ENCODE results near the gene EHMT1.

The EHMT1 gene

DNA sequence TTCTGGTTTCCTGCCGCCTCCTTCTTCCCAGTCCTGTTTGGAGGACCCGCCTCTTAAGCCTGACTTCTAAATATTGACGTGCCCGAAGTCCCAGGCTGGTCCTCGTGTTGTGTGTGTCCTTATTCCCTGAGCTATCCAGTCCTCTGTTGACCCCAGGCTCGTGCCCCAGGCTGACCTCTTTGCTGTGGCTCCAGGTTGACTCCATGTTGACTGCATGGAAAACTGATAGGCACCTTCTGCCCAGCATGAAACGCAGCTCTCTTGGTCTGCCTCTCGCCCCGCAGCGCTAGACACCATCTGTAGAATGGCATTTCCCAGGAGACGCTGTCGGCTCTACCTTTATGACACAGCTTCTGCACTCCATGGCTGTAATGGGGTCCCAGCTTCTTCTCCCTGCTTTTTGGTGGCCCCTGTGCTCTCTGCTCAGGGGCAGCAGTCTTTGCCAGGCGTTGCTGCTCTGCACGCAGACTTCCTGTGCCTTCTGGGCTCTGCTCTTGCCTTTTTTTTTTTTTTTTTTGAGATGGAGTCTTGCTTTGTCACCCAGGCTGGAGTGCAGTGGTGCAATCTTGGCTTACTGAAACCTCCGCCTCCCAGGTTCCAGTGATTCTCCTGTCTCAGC, 28.4 kb downstream of the EHMT1 start:
- DNase-seq (ENCODE audit: low read depth): no peak

- DNase-seq (ENCODE audit: low read depth): no peak
These were observed 29.6 kb downstream of the EHMT1 start for GRCh38 chr9:137648396-137648795.

DNA sequence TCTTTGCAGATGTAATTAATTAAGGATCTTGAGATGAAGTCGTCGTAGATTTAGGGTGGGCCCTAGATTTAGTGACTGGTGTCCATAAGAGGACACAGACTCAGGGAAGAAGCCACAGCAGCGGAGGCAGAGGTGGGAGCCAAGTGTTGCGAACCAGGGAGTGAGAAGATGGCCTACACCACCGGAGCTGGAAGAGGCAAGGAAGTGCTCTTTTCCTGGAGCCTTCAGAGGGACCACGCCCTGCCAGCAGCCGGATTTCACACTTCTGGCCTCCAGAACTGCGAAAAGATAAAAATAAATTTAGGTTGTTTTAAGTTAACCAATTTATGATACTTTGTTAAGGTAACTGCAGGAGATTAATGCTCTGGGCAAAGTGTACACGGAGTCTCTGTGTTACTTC, 30.7 kb downstream of the EHMT1 start:
- no peak for DNase-seq (ENCODE audit: low read depth)

- DNase-seq (ENCODE audit: low read depth): no peak
These were observed 31.5 kb downstream of the EHMT1 start for GRCh38 chr9:137650259-137650658.

DNA sequence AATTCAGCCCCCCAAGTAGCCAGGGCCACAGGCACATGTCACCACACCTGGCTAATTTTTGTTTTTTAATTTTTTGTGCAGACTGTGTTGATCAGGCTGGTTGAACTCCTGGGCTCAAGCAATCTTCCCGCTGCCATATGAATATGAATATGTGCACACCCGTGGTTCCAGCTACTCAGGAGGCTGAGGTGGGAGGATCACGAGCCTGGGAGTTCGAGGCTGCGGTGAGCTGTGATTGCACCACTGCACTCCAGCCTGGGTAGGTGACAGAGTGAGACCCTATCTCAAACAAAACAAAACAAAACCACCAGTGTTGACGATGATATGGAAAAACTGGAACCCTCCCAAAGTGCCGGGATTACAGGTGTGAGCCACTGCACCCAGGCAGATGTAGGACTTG, 32.0 kb downstream of the EHMT1 start:
- no peak for DNase-seq (ENCODE audit: low read depth)

GRCh38 chr9:137656416-137656815, 37.6 kb downstream of the EHMT1 start:
- DNase-seq (ENCODE audit: low read depth): no peak

DNA sequence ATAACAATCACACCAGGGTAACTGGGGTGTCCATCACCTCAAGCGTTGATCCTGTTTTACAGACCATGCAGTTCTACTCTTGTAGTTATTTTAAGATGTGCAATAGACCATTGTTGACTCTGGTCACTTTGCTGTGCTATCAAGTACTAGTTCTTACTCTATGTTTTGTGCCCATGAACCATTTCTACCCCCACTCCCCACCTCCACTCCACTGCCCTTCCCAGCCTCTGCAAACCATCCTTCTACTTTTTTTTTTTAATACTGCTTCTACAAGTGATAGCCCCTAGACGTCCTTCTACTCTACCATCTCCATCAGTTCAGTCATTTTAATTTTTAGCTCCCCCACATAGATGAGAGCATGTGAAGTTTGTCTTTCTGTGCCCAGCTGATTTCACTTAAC, 38.8 kb downstream of the EHMT1 start:
- DNase-seq (ENCODE audit: low read depth): no peak

GRCh38 chr9:137658781-137659180, 40.0 kb downstream of the EHMT1 start:
- DNase-seq (ENCODE audit: low read depth): no peak

DNA sequence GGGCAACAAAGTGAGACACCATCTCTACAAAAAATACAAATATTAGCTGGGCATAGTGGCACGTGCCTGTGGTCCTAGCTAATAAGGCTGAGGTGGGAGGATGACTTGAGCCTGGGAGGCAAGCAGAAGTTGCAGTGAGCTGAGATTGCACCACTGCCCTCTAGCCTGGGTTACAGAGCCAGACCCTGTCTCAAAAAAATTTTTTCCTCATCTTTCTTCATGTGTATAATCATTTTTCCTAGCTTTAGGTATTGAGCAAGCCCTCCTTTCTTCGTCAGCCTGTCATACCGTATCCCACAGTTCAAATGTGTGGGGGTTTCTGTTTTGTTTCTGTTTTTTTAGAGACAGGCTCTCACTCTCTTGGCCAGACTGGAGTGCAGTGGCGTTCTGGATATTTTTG, 41.3 kb downstream of the EHMT1 start:
- DNase-seq (ENCODE audit: low read depth): no peak

- DNase-seq (ENCODE audit: low read depth): no peak
These were observed 44.8 kb downstream of the EHMT1 start for GRCh38 chr9:137663584-137663983.

DNA sequence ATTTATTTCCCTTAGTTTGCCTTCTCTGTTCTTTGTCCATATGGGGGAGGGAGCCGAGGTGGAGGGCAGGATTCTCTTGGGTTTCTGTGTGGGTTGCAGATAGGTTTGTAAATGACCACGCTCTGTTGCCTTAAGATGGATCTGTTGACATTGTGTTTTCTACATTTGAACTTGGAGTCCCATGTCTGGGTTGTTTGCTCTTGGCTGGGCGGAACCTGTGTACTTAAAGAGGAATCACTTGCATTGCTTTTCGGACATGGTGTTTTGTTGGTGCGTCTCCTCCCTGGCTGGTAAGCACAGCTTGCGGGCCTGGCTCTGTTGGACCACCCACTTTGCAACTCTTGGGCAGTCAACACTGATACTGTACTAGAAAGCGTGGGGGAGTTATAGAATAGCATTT, 45.9 kb downstream of the EHMT1 start:
- DNase-seq (ENCODE audit: low read depth): no peak

DNA sequence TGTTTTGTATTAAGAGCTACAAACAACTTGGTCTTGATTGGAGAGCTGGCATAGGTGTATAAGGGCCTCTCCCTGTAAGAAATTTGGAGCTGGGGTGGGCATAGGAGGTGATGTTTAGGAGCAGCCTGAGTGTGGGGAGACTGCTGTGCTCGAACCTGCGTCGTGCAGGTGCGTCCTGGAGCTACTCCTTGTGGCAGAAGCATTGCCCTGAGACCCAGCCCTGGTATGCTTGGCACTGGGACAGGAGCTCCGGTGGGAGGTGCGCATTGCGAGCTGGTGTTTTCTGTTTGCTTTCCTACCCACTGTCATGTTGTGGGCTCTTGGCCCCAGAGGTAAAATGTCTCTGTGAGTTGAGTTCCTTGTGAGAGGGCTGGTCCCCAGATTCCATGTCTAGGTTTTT, 46.4 kb downstream of the EHMT1 start:
- no peak for DNase-seq (ENCODE audit: low read depth)

DNA sequence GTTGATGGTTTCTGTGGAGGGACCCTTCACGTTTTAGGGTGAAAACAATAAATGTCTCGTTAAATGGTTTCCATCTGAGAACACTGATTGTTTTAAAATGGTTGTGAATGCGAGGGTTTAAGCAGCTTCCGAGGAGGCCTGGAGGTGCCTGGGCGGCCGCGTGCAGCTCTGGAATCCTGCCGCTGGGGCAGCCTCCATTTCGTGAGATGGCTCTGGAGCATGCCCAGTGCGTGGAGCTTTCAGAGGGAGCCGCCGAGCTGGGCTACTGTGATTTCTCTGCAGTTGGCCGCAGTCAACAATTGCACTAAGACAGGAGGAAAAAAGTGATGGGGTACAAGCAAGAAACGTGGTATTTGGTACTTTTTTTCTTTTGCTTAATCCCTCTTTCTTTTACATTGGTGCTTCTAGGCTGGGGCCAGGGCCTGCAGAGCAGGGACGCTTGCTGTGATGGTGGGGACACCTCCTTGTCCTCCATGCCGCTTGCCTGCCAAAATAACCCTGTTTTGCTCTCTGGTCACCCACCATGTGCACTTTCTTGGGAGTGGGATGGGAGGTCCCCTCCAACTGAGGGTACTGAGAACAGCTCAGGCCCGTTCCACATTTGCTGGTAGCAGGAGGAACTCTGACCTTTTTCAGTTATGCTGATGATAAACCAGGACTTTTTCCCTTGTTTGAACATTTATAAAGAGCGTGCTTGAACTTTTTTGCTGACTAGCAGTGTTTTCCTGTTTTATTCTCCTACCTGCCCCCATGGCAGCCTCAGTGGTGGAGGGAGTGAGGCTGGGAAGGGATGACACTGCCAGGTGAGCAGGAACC, 47.1 kb downstream of the EHMT1 start:
- DNase-seq (ENCODE audit: low read depth): no peak

- DNase-seq (ENCODE audit: low read depth): no peak
These were observed 47.7 kb downstream of the EHMT1 start for GRCh38 chr9:137666513-137666822.

DNA sequence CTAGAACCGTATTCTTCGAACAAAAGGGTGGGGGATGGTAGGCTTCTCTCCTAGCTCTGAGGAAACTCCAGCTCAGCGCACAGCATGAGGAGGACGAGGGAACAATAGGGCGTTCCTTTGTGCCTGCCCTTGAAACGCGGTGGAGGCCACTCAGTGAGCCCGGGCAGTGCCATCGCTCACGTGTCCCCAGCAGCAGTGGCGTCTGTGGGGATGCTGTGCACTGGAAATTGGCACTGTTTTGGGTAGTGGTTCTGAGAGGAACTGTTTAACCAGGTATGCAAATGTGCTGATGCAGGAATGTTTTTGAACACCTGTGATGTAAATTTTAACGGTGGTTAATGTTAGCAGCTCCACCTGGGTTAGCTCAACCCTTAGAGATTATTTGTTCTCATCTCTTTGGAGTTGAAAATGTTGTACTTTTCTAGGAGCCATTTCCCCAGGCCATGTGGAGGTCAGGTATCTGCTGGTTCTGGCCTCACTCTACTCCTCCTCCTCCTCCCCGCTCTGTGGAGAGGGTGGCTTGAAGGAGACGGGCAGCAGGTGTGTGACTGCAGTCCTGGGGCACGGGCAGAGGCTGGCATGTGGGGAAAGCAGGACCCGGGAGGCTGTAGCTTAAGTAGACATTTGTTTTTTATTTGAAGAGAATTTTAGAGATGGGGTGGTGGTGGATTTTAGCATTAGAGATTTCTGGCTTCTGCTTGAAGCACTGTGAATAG, 48.3 kb downstream of the EHMT1 start:
- no peak for DNase-seq (ENCODE audit: low read depth)

DNA sequence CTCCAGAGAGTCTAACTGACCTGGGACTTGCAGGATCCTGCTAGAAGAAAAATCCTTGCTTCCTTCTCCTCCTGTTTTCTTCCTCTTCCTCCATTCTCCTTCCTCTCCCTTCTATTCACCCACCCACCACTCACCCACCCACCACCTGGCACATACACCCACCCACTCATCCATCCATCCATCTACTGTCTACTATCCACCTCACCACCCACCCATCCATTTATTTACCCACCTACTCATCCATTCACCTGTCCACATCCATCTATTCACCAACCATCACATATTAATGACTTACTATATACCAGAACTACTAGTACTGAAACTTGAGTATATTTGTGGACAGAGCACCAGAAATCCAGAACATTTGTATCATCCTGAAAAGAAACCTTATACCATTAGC, 49.4 kb downstream of the EHMT1 start:
- no peak for DNase-seq (ENCODE audit: low read depth)

DNA sequence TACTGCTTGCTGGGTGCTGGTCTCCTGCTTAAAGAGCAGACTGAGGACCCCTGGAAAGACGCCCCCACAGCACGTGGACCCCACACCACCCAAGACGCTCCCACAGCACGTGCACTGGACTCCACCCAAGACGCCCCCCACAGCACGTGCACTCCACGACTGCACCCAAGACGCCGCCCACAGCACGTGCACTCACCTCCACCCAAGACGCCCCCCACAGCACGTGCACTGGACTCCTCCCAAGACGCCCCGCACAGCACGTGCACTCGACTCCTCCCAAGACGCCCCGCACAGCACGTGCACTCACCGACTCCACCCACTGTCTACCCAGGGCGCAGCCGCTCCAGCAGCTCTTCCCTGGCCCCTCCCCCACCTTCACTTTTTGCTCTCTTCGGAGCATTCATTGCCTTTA, 50.5 kb downstream of the EHMT1 start:
- no peak for DNase-seq (ENCODE audit: low read depth)

GRCh38 chr9:137670391-137671195, 51.8 kb downstream of the EHMT1 start:
- DNase-seq (ENCODE audit: low read depth): no peak

GRCh38 chr9:137671196-137671538, 52.4 kb downstream of the EHMT1 start:
- DNase-seq (ENCODE audit: low read depth): no peak

- no peak for DNase-seq (ENCODE audit: low read depth)
These were observed 52.9 kb downstream of the EHMT1 start for GRCh38 chr9:137671721-137672120.

GRCh38 chr9:137672907-137673791, 54.3 kb downstream of the EHMT1 start:
- DNase-seq (ENCODE audit: low read depth): peak; percentile 9

DNA sequence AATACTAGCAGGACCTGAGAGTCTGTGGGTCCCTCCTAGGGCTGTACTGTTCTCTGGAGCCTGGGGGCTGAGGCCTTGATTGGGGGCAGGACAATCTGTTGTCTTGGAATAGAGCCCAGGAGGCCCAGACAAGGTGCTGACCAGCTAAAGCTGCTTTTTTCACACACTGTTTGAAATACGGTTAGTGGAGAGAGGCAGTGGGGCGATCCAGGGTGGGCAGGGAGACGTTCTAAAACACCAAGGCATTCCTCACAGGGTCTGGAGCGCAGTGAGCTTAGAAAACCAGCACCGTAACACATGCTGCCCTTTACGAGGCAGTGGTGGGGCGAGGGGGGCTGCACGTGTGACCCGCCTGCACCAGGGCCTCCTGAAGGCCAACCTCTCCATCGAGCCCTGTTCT, 55.1 kb downstream of the EHMT1 start:
- DNase-seq (ENCODE audit: low read depth): no peak
